BLaER1 treated with 17β-estradiol and CSF1 and Interleukin-3, amounts not matched to agents 10 nM and 100 nM (cell line): ENCODE measurements around the gene UNC13D.

ENCODE experiments used
- H3K27ac ChIP-seq, 11 experiments: shearing (Covaris generic); formaldehyde crosslinking; 2 replicates each; pipeline ENCODE4 v1.8.1; 2022
- H3K27me3 ChIP-seq, 11 experiments: shearing (Covaris generic); formaldehyde crosslinking; 2 replicates each; pipeline ENCODE4 v1.8.1; 2022
- H3K36me3 ChIP-seq, 11 experiments: shearing (Covaris generic); formaldehyde crosslinking; 2 replicates each; pipeline ENCODE4 v1.8.1; 2022
- H3K4me1 ChIP-seq, 10 experiments: shearing (Covaris generic); formaldehyde crosslinking; 2 replicates each; pipeline ENCODE4 v1.8.1; 2022
- H3K4me2 ChIP-seq, 11 experiments: shearing (Covaris generic); formaldehyde crosslinking; 2 replicates each; pipeline ENCODE4 v1.8.1; 2022
- H3K4me3 ChIP-seq, 10 experiments: shearing (Covaris generic); formaldehyde crosslinking; 2 replicates each; pipeline ENCODE4 v1.8.1; 2022
- H3K9ac ChIP-seq, 11 experiments: shearing (Covaris generic); formaldehyde crosslinking; 2 replicates each; pipeline ENCODE4 v1.8.1; 2022
- H3K9me3 ChIP-seq, 11 experiments: shearing (Covaris generic); formaldehyde crosslinking; replicated peaks in 1 of 11; 2 replicates each; pipeline ENCODE4 v1.8.1; 2022
- H4K20me1 ChIP-seq, 11 experiments: shearing (Covaris generic); formaldehyde crosslinking; 2 replicates each; pipeline ENCODE4 v1.8.1; 2022
- Cebpa-rat ChIP-seq, 11 experiments: shearing (Covaris generic); IDR thresholded peaks; 2 replicates each; pipeline ENCODE4 v1.8.1; 2022

The UNC13D gene

DNA sequence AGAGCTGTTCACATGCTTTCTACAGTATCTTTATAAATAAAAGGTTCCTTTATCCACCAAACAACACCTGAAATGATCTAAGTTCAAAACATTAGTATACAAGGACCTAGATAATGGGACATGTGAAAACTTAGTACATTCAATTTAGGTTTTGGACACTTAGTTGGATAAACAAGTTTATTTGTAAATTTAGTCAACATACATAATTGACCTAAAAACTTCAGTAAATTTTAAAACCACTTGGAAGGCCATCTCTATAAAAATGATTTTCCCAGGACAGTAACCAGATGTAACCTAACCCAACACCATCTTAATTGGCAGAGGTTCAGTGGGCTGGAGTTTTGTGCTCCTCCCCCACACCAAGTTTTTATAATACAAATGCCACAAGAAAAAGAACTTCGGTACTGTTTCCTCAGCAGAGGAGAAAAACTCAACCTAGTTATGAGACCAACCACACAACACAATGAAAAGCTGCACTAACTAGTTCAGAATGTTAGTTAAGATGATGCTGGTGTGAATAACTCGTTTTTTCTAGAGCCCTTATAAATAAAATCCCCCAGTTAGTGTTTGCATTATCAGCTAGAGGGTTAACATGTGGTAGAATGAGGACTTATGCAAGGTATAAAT lies 66.8 kb downstream of the UNC13D start:
- peak overlapping the region in 10 of 11 experiments; percentile 15 to 99 (median 61); a peak in 17 of 22 replicates for H3K27ac ChIP-seq
- peak overlapping the region; percentile 77 to 98 (median 91) for H3K4me2 ChIP-seq
- peaks cover 54 to 71% (median 70%) of the 10 kb centered on the region in 11 experiments for H4K20me1 ChIP-seq
- H3K27me3 ChIP-seq = no peaks in the 10 kb centered on the region
- peak overlapping the region; percentile 98 to 100 (median 100) for H3K9ac ChIP-seq
- H3K36me3 ChIP-seq = peaks cover 46 to 57% (median 51%) of the 10 kb centered on the region in 11 experiments
- peaks cover 0 to 8% (median 6%) of the 10 kb centered on the region in 11 experiments; a peak in 7 of 22 replicates for H3K9me3 ChIP-seq
- TF ChIP-seq Cebpa-rat (IDR thresholded peaks at IDR 0.05) = no peak
- H3K4me3 ChIP-seq = peak overlapping the region; percentile 87 to 99 (median 96)
- H3K4me1 ChIP-seq = peaks cover 33 to 64% (median 47%) of the 10 kb centered on the region in 10 experiments
